Measurements from ENCODE around the gene SPPL2C. TPM values are rescaled to one million over a fixed set of nuclear protein-coding genes. Genes with fewer than 3 reads are reported as not detected.

The SPPL2C gene
- total RNA-seq, 2 experiments from 2014 or later: not detected

- H3K36me3 ChIP-seq (ENCODE audit: insufficient read depth, low read length): no peaks in the 10 kb centered on the region
- H3K4me2 ChIP-seq (ENCODE audit: low read length): no peak overlapping the region
- no peaks in the 10 kb centered on the region for H3K4me1 ChIP-seq (ENCODE audit: insufficient read depth, low read length, poor library complexity, severe bottlenecking)
- intact Hi-C loops (cut with micrococcal nuclease; ENCODE audit: unreplicated experiment): no loop called here
- H3K9me2 ChIP-seq (ENCODE audit: insufficient read depth, low read length): no peaks in the 10 kb centered on the region
- ChIA-PET POLR2A (no interaction called here), CTCF (ENCODE audit: unreplicated experiment) (no interaction called here)
- no peak overlapping the region for H2AFZ ChIP-seq (ENCODE audit: low read length)
- TF ChIP-seq EZH2phosphoT487 (IDR thresholded peaks at IDR 0.05; ENCODE audit: borderline replicate concordance, low read depth, low read length): no peak
- no peak for TF ChIP-seq CTCF (conservative IDR thresholded peaks at IDR 0.05; ENCODE audit: low read length)
- no peak for DNase-seq (ENCODE audit: low spot score)
- no TSS peak for BruUV-seq (replicated peaks)
- H3K9me3 ChIP-seq (ENCODE audit: low read length): no peaks in the 10 kb centered on the region
- no peak overlapping the region for H3K27ac ChIP-seq (ENCODE audit: low read depth, low read length, poor library complexity, severe bottlenecking)
- no peaks in the 10 kb centered on the region for H3K79me2 ChIP-seq (ENCODE audit: insufficient read depth, low read depth, low read length)
- no peaks in the 10 kb centered on the region for H4K20me1 ChIP-seq (ENCODE audit: insufficient read depth, low read length)
- no peak overlapping the region for H3K4me3 ChIP-seq (ENCODE audit: low read depth, low read length, poor library complexity, severe bottlenecking)
Measured at GRCh38 chr17:45828171-45828570, 16.5 kb upstream of the SPPL2C start.

GRCh38 chr17:45828582-45829133 is 16.0 kb upstream of the SPPL2C start:
- no TSS peak for BruUV-seq (replicated peaks)
- no peaks in the 10 kb centered on the region for H3K4me1 ChIP-seq (ENCODE audit: insufficient read depth, low read length, poor library complexity, severe bottlenecking)
- intact Hi-C loops (cut with micrococcal nuclease; ENCODE audit: unreplicated experiment): no loop called here
- no peak overlapping the region for H3K4me3 ChIP-seq (ENCODE audit: low read depth, low read length, poor library complexity, severe bottlenecking)
- no peak overlapping the region for H3K4me2 ChIP-seq (ENCODE audit: low read length)
- ChIA-PET CTCF (ENCODE audit: unreplicated experiment) (no interaction called here), POLR2A (no interaction called here)
- H3K79me2 ChIP-seq (ENCODE audit: insufficient read depth, low read depth, low read length): no peaks in the 10 kb centered on the region
- DNase-seq (ENCODE audit: low spot score): no peak
- H2AFZ ChIP-seq (ENCODE audit: low read length): no peak overlapping the region
- H3K36me3 ChIP-seq (ENCODE audit: insufficient read depth, low read length): no peaks in the 10 kb centered on the region
- H3K9me3 ChIP-seq (ENCODE audit: low read length): no peaks in the 10 kb centered on the region
- H4K20me1 ChIP-seq (ENCODE audit: insufficient read depth, low read length): no peaks in the 10 kb centered on the region
- no peaks in the 10 kb centered on the region for H3K9me2 ChIP-seq (ENCODE audit: insufficient read depth, low read length)
- TF ChIP-seq EZH2phosphoT487 (IDR thresholded peaks at IDR 0.05; ENCODE audit: borderline replicate concordance, low read depth, low read length): no peak
- no peak for TF ChIP-seq CTCF (conservative IDR thresholded peaks at IDR 0.05; ENCODE audit: low read length)
- H3K27ac ChIP-seq (ENCODE audit: low read depth, low read length, poor library complexity, severe bottlenecking): no peak overlapping the region

- no TSS peak for BruUV-seq (replicated peaks)
- CTCF ChIA-PET (ENCODE audit: unreplicated experiment): no interaction called here
Measured at GRCh38 chr17:45833920-45834319, 10.8 kb upstream of the SPPL2C start.

More at GRCh38 chr17:45833920-45834319, 10.8 kb upstream of the SPPL2C start:
- POLR2A ChIA-PET: no interaction called here
- no peak for DNase-seq (ENCODE audit: low spot score)
- Histone ChIP-seq H2AFZ (ENCODE audit: low read length) (no peak overlapping the region), H3K4me2 (ENCODE audit: low read length) (no peak overlapping the region), H3K79me2 (ENCODE audit: insufficient read depth, low read depth, low read length) (no peaks in the 10 kb centered on the region), H3K4me1 (ENCODE audit: insufficient read depth, low read length, poor library complexity, severe bottlenecking) (no peaks in the 10 kb centered on the region), H4K20me1 (ENCODE audit: insufficient read depth, low read length) (no peaks in the 10 kb centered on the region), H3K9me3 (ENCODE audit: low read length) (no peaks in the 10 kb centered on the region), H3K27ac (ENCODE audit: low read depth, low read length, poor library complexity, severe bottlenecking) (no peak overlapping the region), H3K9me2 (ENCODE audit: insufficient read depth, low read length) (no peaks in the 10 kb centered on the region), H3K36me3 (ENCODE audit: insufficient read depth, low read length) (no peaks in the 10 kb centered on the region), H3K4me3 (ENCODE audit: low read depth, low read length, poor library complexity, severe bottlenecking) (no peak overlapping the region)
- intact Hi-C loops (cut with micrococcal nuclease; ENCODE audit: unreplicated experiment): no loop called here
- TF ChIP-seq CTCF (conservative IDR thresholded peaks at IDR 0.05; ENCODE audit: low read length) (no peak), EZH2phosphoT487 (IDR thresholded peaks at IDR 0.05; ENCODE audit: borderline replicate concordance, low read depth, low read length) (no peak)
